ENCODE measurements around the gene PI4K2A. TPM values are rescaled to one million over a fixed set of nuclear protein-coding genes. Genes with fewer than 3 reads are reported as not detected.

Gene PI4K2A
- total RNA-seq, 3 donors from 2014 or later, result 18.0 to 24.8 (median 21.5) TPM

DNA sequence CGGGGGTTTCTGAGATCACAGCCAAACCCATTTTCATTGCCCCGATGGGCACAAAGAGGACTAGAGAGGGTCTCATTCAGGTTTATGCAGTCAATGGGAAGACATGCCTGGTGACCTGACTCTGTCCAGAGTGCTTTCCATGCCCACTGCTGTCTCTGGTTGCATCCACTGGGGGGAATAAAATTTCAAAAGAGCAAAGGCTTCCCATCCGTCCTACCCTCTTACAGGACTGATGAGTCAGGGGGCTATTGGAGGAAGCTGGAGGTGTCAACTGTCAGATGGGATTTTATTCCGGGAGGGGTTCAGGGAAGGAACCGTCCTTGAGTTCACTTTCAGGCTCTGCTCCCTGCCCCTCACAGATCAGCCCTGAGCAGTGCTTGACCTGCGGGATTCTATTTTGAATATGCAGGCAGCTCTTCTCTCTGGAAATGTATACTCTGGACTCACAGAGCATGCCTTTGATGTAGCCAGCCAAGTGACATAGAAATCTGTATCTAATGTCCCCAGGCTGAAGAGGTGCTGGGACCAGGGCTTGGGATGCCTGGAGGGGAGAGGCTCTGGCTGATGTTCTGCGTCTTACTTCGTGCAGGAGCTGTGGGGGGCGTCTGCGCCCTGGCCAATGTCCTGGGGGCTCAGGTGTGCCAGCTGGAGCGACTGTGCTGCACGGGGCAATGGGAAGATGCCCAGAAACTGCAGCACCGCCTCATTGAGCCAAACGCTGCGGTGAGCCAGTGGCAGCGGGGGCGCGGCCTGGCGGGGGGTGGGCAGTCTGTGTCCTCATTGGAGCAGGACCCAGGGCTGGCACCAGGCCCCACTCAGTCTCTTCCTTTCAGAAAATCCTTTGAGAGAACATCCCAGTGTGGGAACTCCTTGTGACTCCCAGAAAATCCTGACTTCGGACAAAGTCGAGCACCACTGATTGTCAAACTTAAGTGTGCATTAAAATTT lies 38.9 kb upstream of the PI4K2A start:
- H3K27ac ChIP-seq, result no peak overlapping the region
- TF ChIP-seq POLR2A (IDR thresholded peaks at IDR 0.05), result no peak
- no peaks in the 10 kb centered on the region for H3K36me3 ChIP-seq
- H3K9me3 ChIP-seq, result no peaks in the 10 kb centered on the region
- no peaks in the 10 kb centered on the region for H3K4me1 ChIP-seq
- intact Hi-C loops (cut with DNase I; ENCODE audit: low total_unique reads), result no loop called here
- H3K4me3 ChIP-seq, result no peak overlapping the region
- DNase-seq (ENCODE audit: low spot score in 2 of 2), result peak in 1 of 2 donors; percentile 50
- H3K27me3 ChIP-seq, result no peaks in the 10 kb centered on the region

DNA sequence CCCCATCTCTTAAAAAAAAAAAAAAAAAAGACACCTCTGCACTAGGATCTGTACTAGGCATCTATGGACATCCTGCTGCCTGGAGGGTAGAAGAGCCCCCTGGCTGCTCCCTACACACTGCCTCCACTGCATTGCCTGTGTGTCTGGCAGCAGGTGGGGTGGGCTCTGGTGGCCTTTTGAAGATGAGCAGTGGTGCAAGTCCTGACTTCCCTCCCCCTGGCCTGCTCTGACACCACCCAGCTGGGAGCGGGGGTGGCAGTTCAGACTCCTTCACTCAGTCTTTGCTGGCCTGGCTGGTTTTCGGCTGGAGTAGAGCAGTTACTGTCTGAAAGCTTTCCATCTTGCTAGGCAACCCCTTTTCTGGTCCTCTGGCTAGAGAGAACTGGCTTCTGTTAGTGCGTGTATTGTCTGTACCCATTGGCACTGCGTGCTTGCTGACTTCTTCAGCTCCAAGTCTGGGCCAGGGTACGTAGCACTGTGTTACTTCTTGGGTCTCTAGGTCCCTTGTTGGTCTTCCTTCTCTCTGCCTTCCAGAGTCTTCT lies 33.3 kb upstream of the PI4K2A start:
- H3K36me3 ChIP-seq, result no peaks in the 10 kb centered on the region
- no peak for TF ChIP-seq POLR2AphosphoS5 (IDR thresholded peaks at IDR 0.05)
- TF ChIP-seq, protein P1, sequence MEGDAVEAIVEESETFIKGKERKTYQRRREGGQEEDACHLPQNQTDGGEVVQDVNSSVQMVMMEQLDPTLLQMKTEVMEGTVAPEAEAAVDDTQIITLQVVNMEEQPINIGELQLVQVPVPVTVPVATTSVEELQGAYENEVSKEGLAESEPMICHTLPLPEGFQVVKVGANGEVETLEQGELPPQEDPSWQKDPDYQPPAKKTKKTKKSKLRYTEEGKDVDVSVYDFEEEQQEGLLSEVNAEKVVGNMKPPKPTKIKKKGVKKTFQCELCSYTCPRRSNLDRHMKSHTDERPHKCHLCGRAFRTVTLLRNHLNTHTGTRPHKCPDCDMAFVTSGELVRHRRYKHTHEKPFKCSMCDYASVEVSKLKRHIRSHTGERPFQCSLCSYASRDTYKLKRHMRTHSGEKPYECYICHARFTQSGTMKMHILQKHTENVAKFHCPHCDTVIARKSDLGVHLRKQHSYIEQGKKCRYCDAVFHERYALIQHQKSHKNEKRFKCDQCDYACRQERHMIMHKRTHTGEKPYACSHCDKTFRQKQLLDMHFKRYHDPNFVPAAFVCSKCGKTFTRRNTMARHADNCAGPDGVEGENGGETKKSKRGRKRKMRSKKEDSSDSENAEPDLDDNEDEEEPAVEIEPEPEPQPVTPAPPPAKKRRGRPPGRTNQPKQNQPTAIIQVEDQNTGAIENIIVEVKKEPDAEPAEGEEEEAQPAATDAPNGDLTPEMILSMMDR (IDR thresholded peaks at IDR 0.05), result no peak
- TF ChIP-seq POLR2A (IDR thresholded peaks at IDR 0.05), result no peak
- DNase-seq (ENCODE audit: low spot score in 2 of 2), result no peak
- intact Hi-C loops (cut with DNase I; ENCODE audit: low total_unique reads), result no loop called here
- H3K27me3 ChIP-seq, result no peaks in the 10 kb centered on the region
- H3K9me3 ChIP-seq, result no peaks in the 10 kb centered on the region
- no peak overlapping the region for H3K4me3 ChIP-seq
- H3K4me1 ChIP-seq, result no peaks in the 10 kb centered on the region
- no peak overlapping the region for H3K27ac ChIP-seq

DNA sequence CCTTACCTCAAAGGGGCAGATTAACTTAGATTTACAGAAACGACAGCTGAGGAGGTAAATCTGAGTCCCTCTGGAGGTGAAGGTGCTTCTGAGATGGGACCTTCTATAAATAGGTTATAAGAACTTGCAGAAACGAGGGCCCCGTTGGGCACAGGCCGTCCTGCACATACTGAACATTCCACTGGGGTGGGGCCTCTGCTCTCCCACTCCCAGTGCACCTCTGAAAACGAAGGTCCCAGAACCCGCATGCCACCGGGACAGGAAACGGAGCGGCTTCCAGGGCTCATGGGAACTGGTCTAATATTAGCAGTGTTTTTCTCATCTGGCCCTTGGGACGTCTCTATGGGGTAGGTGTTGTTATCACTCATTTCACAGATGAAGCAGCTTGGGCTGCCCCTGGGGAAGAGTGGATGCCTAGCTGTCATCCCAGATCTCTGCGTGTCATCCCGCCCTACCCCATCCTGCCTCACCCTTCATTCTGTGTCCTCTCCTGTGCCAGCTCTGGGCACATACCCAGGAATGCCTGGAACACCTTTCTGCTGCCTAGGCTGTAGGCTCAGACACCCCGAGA lies 31.4 kb upstream of the PI4K2A start:
- intact Hi-C loops (cut with DNase I; ENCODE audit: low total_unique reads), result no loop called here
- DNase-seq (ENCODE audit: low spot score in 2 of 2), result no peak
- Histone ChIP-seq H3K27me3 (no peaks in the 10 kb centered on the region), H3K4me1 (no peaks in the 10 kb centered on the region), H3K4me3 (no peak overlapping the region), H3K36me3 (no peaks in the 10 kb centered on the region), H3K9me3 (no peaks in the 10 kb centered on the region), H3K27ac (no peak overlapping the region)
- TF ChIP-seq, protein P1 (IDR thresholded peaks at IDR 0.05), result no peak
- no peak for TF ChIP-seq POLR2AphosphoS5 (IDR thresholded peaks at IDR 0.05)
- TF ChIP-seq POLR2A (IDR thresholded peaks at IDR 0.05), result no peak

DNA sequence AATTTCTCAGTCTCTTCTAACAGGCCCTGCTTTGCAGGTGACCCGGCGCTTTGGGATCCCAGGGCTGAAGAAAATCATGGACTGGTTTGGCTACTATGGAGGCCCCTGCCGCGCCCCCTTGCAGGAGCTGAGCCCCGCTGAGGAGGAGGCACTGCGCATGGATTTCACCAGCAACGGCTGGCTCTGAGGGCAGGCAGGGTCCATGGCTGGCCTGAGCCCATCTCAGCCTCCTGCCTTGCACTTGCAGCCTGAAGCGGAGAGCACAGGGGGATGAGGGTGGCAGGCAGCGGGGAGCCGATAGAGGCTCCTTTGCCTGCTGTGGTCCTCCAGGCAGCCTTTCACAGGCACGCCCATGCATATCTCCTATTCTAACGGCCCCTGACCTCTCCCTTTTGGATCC lies 29.0 kb upstream of the PI4K2A start:
- no peak overlapping the region for H3K4me3 ChIP-seq
- H3K27me3 ChIP-seq, result no peaks in the 10 kb centered on the region
- no peaks in the 10 kb centered on the region for H3K36me3 ChIP-seq
- intact Hi-C loops (cut with DNase I; ENCODE audit: low total_unique reads), result no loop called here
- DNase-seq (ENCODE audit: low spot score in 2 of 2), result no peak
- H3K9me3 ChIP-seq, result no peaks in the 10 kb centered on the region
- H3K27ac ChIP-seq, result no peak overlapping the region
- TF ChIP-seq POLR2A (IDR thresholded peaks at IDR 0.05) (no peak), POLR2AphosphoS5 (IDR thresholded peaks at IDR 0.05) (no peak)
- TF ChIP-seq, protein P1 (IDR thresholded peaks at IDR 0.05), result no peak
- H3K4me1 ChIP-seq, result no peaks in the 10 kb centered on the region

DNA sequence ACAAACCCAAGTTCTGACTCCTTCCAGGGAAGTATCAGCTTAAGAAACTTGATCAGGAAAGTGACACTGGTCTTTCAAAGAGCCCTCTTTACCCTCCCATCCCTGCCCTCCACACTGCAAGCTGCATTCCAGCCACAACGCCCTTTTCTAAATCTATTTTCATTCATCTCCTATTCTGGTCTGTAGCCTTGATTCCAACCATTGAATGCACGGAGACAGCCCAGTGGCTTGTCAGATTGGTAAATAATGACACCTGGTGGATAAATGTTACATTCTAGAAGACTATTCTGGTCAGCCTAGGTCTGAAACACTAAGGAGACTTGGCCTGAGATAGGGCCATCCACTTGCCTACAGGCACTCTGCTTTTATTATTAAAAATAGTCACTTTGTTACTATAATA lies 28.1 kb upstream of the PI4K2A start:
- H3K36me3 ChIP-seq, result no peaks in the 10 kb centered on the region
- no peak overlapping the region for H3K4me3 ChIP-seq
- intact Hi-C loops (cut with DNase I; ENCODE audit: low total_unique reads), result no loop called here
- H3K9me3 ChIP-seq, result no peaks in the 10 kb centered on the region
- H3K27me3 ChIP-seq, result no peaks in the 10 kb centered on the region
- TF ChIP-seq, protein P1 (IDR thresholded peaks at IDR 0.05), result peak; percentile 31 to 69 (median 56)
- TF ChIP-seq POLR2A (IDR thresholded peaks at IDR 0.05), result no peak
- TF ChIP-seq POLR2AphosphoS5 (IDR thresholded peaks at IDR 0.05), result no peak
- no peak overlapping the region for H3K27ac ChIP-seq
- H3K4me1 ChIP-seq, result no peaks in the 10 kb centered on the region
- DNase-seq (ENCODE audit: low spot score in 2 of 2), result no peak

All from breast epithelium (tissue), 4 donors.